BLaER1 (cell line): ENCODE results near the gene ST3GAL3.

ENCODE experiments used
- H3K27ac ChIP-seq: shearing (Covaris generic); formaldehyde crosslinking; 2 replicates; pipeline ENCODE4 v1.8.1; 2022
- H3K27me3 ChIP-seq: shearing (Covaris generic); formaldehyde crosslinking; 2 replicates; pipeline ENCODE4 v1.8.1; 2022
- H3K36me3 ChIP-seq: shearing (Covaris generic); formaldehyde crosslinking; 2 replicates; pipeline ENCODE4 v1.8.1; 2022
- H3K4me1 ChIP-seq: shearing (Covaris generic); formaldehyde crosslinking; 2 replicates; pipeline ENCODE4 v1.8.1; 2022
- H3K4me2 ChIP-seq: shearing (Covaris generic); formaldehyde crosslinking; 2 replicates; pipeline ENCODE4 v1.8.1; 2022
- H3K4me3 ChIP-seq: shearing (Covaris generic); formaldehyde crosslinking; 2 replicates; pipeline ENCODE4 v1.8.1; 2022
- H3K9ac ChIP-seq: shearing (Covaris generic); formaldehyde crosslinking; 2 replicates; pipeline ENCODE4 v1.8.1; 2022
- H3K9me3 ChIP-seq: shearing (Covaris generic); formaldehyde crosslinking; 2 replicates; pipeline ENCODE4 v1.8.1; 2022
- H4K20me1 ChIP-seq: shearing (Covaris generic); formaldehyde crosslinking; 2 replicates; pipeline ENCODE4 v1.8.1; 2022
- Cebpa-rat ChIP-seq: shearing (Covaris generic); IDR thresholded peaks from 2 replicates; pipeline ENCODE4 v1.8.1; 2022

The ST3GAL3 gene

DNA sequence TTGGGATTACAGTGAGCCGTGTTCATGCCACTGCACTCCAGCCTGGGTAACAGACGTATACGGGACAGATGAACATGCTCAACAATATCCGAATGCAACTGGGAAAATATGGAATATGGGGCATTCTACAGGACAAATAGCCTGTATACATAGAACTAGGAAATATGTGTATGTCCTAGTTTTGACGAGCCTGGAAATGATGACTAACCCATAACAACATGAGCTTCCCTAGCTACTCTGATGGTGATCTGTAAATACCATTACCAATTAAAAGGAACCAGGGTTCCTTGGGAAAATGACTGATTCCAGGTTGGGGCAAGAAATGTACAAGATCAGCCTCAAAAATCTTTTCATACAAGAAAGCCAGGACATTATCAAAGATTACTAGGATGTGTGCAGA, 183.5 kb downstream of the ST3GAL3 start:
- Histone ChIP-seq H3K4me1 (peaks cover 33% of the 10 kb centered on the region), H3K4me2 (no peak overlapping the region), H3K27ac (no peak overlapping the region), H3K4me3 (no peak overlapping the region), H3K36me3 (peaks cover 35% of the 10 kb centered on the region), H4K20me1 (no peaks in the 10 kb centered on the region), H3K27me3 (no peaks in the 10 kb centered on the region), H3K9me3 (no peaks in the 10 kb centered on the region), H3K9ac (no peak overlapping the region)
- TF ChIP-seq Cebpa-rat = no peak

DNA sequence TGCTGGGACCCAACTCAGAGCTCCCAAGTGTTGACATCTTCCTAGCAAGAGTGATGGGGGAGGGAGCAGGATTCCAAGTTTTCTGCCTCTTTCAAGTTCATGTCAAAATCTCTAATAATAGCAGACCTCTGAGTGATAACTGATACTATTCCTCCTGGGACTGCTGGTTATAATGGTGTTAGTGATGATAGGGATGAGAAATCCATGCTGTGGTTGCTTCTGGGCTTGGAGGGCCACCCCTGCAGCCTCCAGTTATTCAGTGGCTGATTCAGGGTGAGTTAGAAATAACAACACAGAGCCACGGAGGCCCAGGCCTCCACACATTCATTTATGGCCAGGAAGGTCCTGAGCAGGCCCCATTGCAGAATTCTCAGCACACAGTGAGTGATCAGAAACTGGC, 185.7 kb downstream of the ST3GAL3 start:
- Histone ChIP-seq H3K36me3 (peaks cover 43% of the 10 kb centered on the region), H3K4me3 (no peak overlapping the region), H3K9ac (no peak overlapping the region), H4K20me1 (no peaks in the 10 kb centered on the region), H3K4me2 (peak overlapping the region; percentile 3; the same call in 1 of the 2 replicates), H3K27me3 (no peaks in the 10 kb centered on the region), H3K9me3 (no peaks in the 10 kb centered on the region), H3K4me1 (peaks cover 25% of the 10 kb centered on the region), H3K27ac (no peak overlapping the region)
- no peak for TF ChIP-seq Cebpa-rat

DNA sequence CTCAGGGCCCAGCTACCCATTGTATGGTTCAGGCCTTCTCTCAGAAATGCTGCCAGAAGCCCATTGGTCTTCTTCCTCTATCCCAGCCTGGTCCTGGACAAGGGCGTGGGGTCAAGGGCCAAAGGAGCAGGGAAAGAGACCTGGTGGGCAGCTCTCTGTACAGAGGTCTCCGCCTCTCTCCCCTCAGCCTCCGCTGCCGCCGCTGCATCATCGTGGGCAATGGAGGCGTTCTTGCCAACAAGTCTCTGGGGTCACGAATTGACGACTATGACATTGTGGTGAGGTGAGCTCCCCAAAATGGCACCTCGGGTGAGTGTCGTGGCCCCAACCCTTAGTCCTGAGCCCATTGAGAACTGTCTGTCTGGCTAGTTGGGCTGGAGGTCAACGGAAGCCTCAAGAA, 191.6 kb downstream of the ST3GAL3 start:
- H3K36me3 ChIP-seq = peaks cover 85% of the 10 kb centered on the region
- no peak overlapping the region for H3K9ac ChIP-seq
- H3K4me1 ChIP-seq = peaks cover 37% of the 10 kb centered on the region
- no peak overlapping the region for H3K4me3 ChIP-seq
- H3K4me2 ChIP-seq = no peak overlapping the region
- H4K20me1 ChIP-seq = no peaks in the 10 kb centered on the region
- no peak for TF ChIP-seq Cebpa-rat
- no peaks in the 10 kb centered on the region for H3K27me3 ChIP-seq
- no peak overlapping the region for H3K27ac ChIP-seq
- no peaks in the 10 kb centered on the region for H3K9me3 ChIP-seq

DNA sequence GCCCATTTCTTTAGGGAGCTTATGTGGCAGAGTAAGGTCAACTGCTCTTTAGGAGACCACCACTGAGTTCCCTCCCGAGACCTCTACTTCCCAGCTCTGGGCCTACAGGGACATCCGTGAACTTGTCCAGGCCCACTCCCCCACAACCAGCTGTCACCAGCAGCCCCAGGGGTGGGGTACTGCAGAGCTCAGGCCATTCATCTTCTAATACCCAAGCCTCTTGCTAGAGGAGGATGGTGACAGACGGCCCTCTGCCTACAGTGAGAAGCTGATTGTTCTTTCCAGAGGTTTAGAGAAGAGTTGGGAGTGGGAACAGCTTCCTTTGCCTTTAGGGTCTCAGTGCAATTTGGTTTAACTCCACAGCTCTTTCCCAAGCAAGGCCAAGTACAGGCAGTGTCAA, 193.1 kb downstream of the ST3GAL3 start:
- H3K4me3 ChIP-seq = no peak overlapping the region
- H4K20me1 ChIP-seq = no peaks in the 10 kb centered on the region
- no peak for TF ChIP-seq Cebpa-rat
- no peak overlapping the region for H3K4me2 ChIP-seq
- H3K9me3 ChIP-seq = no peaks in the 10 kb centered on the region
- H3K36me3 ChIP-seq = peaks cover 71% of the 10 kb centered on the region
- no peak overlapping the region for H3K9ac ChIP-seq
- peaks cover 42% of the 10 kb centered on the region for H3K4me1 ChIP-seq
- no peak overlapping the region for H3K27ac ChIP-seq
- no peaks in the 10 kb centered on the region for H3K27me3 ChIP-seq

DNA sequence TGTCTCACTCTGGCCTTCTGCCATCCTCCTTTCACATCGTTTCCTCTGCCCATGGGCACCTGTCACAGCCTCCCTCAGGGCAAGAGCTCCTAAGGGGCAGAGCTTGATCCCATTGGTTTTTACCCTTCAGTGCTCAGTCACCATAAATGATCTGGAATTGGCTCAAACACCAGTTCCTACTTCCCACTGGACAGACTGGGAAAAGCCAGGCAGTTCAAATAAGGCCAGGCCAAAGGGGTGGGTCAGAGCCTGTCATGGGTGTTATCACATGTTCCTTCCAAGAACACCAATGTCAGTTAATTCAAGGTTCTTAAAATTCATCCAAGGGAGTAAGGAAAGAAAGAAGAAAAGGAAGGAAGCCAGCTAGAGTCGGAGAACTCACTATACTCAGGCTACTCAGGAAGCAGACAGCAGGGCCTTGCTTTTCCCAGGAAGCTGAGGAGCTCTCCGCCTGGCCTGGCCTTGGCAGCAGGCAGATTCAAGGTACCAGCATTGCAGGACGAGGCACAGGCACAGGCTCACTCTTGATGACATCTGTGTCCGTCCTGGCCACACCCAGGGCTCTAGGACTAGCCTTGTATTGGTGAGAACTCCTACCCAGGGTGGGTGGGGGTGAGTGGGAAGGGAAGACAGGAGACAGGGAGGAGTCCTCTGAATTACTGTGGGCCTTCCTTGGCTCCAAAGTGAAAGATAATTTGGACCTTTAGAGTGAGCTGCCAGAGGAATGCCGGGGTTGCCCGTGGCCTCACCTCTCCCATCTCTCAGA, 194.0 kb downstream of the ST3GAL3 start:
- peak overlapping the region; percentile 69 for H3K27ac ChIP-seq
- no peak overlapping the region for H3K4me3 ChIP-seq
- H3K9me3 ChIP-seq = no peaks in the 10 kb centered on the region
- peaks cover 61% of the 10 kb centered on the region for H3K36me3 ChIP-seq
- no peaks in the 10 kb centered on the region for H3K27me3 ChIP-seq
- H3K4me1 ChIP-seq = peaks cover 42% of the 10 kb centered on the region
- no peak for TF ChIP-seq Cebpa-rat
- no peaks in the 10 kb centered on the region for H4K20me1 ChIP-seq
- H3K4me2 ChIP-seq = no peak overlapping the region
- no peak overlapping the region for H3K9ac ChIP-seq

DNA sequence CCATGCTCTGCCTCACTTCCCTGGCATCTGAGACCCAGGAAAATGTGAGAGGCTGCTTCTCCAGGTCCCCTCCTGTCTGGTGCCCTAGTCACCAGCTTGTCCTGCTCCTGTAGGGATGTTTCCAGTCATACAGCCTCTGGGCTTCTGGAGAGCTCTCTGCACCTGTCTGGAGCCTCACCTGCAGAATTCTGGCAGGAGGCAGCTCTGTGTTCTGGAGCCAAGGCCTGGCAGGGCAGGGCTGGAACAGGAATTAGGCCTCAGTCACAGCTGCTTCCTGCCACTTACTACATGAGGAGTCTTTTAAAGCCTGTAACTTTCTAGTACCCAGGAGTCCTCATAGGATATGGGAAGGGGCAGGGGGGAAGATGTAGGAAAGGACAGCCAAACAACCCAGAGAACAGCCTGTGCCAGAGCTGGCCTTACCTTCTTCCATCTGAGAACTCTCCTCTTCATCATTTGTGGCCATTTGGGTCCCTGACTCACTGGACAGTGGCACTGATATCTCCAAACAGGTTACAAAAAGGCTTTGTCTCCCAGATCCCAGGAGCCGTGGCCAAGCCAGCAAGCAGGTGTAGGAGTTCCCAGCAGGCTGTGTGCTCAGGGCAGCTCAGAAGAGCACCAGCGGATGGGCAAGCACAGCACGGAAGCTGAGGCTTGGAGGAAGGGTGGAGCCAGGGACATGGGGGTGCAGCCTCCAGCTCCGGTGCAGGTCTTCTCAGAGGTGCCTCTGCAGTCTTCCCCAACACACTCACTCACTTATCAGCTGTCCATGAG, 194.9 kb downstream of the ST3GAL3 start:
- no peak for TF ChIP-seq Cebpa-rat
- peak overlapping the region; percentile 57; the same call in 1 of the 2 replicates for H3K9ac ChIP-seq
- H3K27ac ChIP-seq = peak overlapping the region; percentile 69
- H3K4me3 ChIP-seq = no peak overlapping the region
- H3K4me2 ChIP-seq = peak overlapping the region; percentile 79
- peaks cover 42% of the 10 kb centered on the region for H3K4me1 ChIP-seq
- H4K20me1 ChIP-seq = no peaks in the 10 kb centered on the region
- no peaks in the 10 kb centered on the region for H3K9me3 ChIP-seq
- H3K27me3 ChIP-seq = no peaks in the 10 kb centered on the region
- peaks cover 57% of the 10 kb centered on the region for H3K36me3 ChIP-seq

DNA sequence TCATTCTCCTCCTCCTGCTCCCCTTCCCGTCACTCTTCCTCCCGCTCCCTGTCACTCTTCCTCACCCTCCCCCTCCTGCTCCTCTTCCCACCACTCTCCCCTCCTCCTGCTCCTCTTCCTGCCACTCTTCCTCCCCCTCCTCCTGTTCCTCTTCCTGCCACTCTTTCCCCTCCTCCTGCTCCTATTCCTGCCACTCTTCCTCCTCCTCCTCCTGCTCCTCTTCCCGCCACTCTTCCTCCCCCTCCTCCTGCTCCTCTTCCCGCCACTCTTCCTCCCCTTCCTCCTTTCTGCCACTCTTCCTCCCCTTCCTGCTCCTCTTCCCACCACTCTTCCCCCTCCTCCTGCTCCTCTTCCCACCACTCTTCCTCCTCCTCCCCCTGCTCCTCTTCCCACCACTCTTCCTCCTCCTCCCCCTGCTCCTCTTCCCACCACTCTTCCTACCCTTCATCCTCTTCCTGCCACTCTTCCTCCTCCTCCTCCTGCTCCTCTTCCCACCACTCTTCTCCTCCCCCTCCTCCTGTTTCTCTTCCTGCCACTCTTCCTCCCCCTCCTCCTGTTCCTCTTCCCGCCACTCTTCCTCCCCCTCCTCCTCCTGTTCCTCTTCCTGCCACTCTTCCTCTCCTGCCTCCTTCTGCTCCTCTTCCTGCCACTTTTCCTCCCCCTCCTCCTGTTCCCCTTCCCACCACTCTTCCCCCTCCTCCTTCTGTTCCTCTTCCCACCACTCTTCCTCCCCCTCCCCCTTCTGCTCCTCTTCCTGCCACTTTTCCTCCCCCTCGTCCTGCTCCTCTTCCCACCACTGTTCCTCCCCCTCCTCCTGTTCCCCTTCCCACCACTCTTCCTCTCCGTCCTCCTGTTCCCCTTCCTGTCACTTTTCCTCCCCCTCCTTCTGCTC, 197.6 kb downstream of the ST3GAL3 start:
- no peak for TF ChIP-seq Cebpa-rat
- no peak overlapping the region for H3K4me3 ChIP-seq
- peaks cover 42% of the 10 kb centered on the region for H3K4me1 ChIP-seq
- no peaks in the 10 kb centered on the region for H4K20me1 ChIP-seq
- H3K9ac ChIP-seq = no peak overlapping the region
- H3K9me3 ChIP-seq = no peaks in the 10 kb centered on the region
- no peaks in the 10 kb centered on the region for H3K27me3 ChIP-seq
- H3K4me2 ChIP-seq = no peak overlapping the region
- peaks cover 50% of the 10 kb centered on the region for H3K36me3 ChIP-seq
- no peak overlapping the region for H3K27ac ChIP-seq

DNA sequence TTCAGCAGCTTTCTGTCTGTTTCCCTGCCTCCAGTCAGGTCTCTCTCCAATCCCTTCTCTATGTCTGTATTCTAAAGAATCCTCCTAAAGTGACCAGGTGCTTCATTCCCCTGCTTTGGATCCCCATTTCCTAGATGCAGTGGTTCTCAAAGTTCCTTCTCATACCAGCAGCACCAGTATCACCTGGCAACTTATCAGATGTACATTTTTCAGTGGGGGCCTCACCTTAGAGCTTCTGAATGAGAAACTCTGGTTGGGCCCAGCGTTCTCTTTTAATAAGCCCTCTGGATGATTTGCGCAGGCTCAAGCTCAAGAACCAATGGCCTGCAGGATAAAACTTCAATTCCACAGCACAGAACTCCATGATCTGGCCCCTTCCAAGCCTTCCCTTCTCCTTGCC, 200.9 kb downstream of the ST3GAL3 start:
- H3K4me2 ChIP-seq = no peak overlapping the region
- peaks cover 49% of the 10 kb centered on the region; the same call in 1 of the 2 replicates for H3K36me3 ChIP-seq
- H3K9ac ChIP-seq = no peak overlapping the region
- H3K9me3 ChIP-seq = no peaks in the 10 kb centered on the region
- H3K27ac ChIP-seq = no peak overlapping the region
- no peaks in the 10 kb centered on the region for H4K20me1 ChIP-seq
- no peak overlapping the region for H3K4me3 ChIP-seq
- H3K27me3 ChIP-seq = no peaks in the 10 kb centered on the region
- H3K4me1 ChIP-seq = peaks cover 12% of the 10 kb centered on the region
- no peak for TF ChIP-seq Cebpa-rat

DNA sequence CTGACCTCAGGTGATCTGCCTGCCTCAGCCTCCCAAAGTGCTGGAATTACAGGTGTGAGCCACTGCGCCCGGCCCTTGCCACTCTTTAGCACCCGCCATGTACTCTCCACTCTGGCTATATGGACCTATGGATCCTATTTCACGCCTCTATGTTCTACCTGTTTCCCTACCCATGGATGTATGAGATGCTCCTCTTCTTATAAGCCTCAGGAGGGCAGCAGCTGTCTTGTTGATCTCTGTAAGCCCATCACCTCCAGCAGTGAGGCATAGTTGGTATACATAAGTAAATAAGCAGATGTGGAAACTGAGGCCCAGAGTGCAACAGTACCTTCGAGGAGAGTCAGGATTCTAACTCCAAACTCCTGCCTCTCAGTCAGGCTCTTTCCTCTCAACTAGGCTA, 201.5 kb downstream of the ST3GAL3 start:
- no peaks in the 10 kb centered on the region for H3K9me3 ChIP-seq
- no peak for TF ChIP-seq Cebpa-rat
- no peak overlapping the region for H3K4me3 ChIP-seq
- peaks cover 6% of the 10 kb centered on the region for H3K4me1 ChIP-seq
- H3K27ac ChIP-seq = no peak overlapping the region
- no peak overlapping the region for H3K4me2 ChIP-seq
- H3K9ac ChIP-seq = no peak overlapping the region
- H3K27me3 ChIP-seq = no peaks in the 10 kb centered on the region
- peaks cover 50% of the 10 kb centered on the region; the same call in 1 of the 2 replicates for H3K36me3 ChIP-seq
- H4K20me1 ChIP-seq = no peaks in the 10 kb centered on the region
